ENCODE results near the gene ELFN1.

ELFN1 gene

GRCh38 chr7:1669954-1670893 is at the start of gene ELFN1:
Gene ELFN1 (plus strand): TSS chr7:1670277. CDS start chr7:1744597, 74,320 bp downstream.
- no peak for DNase-seq (ENCODE audit: low read depth, low spot score)

- DNase-seq (ENCODE audit: low read depth, low spot score) = no peak
Observed at GRCh38 chr7:1620835-1621234, 49.2 kb upstream of the ELFN1 start.

- no peak for DNase-seq (ENCODE audit: low read depth, low spot score)
Observed at GRCh38 chr7:1621718-1622117, 48.4 kb upstream of the ELFN1 start.

GRCh38 chr7:1622441-1622840 is 47.6 kb upstream of the ELFN1 start:
- DNase-seq (ENCODE audit: low read depth, low spot score) = no peak

DNA sequence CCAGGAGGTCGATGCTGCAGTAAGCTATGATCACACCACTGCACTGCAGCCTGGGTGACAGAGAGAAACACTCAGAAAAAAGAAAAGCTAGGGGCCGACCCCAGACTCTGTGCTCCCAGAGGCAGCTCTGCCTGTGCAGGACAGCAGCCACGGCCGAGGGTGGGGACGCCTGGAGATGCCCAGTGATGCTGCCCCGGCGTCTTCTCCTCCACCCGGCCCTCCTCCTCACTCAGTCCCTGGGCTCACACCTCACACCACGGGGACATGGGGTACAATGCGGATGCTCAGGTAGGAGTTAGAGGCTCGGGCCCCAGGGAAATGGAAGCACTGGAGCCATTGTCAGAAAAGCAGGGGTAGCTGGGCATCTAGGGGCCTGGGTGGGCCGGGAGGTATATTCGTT is 46.3 kb upstream of the ELFN1 start:
- no peak for DNase-seq (ENCODE audit: low read depth, low spot score)

DNA sequence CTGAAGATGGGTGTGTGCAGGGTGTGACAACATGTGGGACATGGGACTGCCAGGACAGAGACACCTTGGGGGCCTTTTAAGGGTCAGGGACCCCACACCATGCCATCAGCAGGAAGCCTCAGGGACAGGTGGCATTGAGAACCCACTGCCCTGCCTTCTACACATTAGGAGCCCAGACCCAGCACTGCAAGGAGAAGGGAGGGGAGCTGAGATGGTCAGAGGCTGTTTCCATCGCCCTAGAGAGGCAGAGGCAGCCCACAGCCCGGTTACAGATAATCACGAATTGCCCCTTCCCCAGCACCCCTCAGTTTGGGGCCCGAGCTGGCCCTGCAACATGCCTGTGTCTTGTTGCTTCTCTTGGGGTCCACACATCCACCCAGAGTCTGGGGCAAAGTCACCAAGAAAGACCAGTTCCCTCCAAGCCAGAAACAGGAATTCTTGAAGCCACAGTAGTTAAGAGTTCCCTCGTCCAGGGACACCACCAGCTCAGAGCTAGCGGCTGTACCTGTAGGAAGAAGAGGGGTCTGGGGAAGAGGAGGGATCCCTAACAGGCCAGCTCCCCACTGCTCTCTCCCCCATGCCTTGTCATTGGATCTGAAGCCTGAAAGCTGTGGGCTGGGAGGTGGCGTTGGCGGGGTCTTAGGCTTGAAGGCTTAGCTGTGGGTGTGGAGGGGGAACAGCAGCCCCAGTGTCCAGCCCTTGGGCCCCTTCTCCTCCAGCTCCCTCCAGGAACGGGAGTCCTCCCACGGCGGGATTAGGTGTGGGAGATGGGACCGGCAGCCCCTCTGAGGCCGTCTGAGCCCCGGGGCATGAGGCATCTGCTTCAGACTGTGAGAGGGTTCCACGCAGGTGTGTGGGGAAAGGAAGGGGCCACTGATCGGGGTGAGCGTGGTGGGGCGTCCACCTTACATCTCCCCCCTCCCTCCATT is 44.8 kb upstream of the ELFN1 start:
- no peak for DNase-seq (ENCODE audit: low read depth, low spot score)

DNA sequence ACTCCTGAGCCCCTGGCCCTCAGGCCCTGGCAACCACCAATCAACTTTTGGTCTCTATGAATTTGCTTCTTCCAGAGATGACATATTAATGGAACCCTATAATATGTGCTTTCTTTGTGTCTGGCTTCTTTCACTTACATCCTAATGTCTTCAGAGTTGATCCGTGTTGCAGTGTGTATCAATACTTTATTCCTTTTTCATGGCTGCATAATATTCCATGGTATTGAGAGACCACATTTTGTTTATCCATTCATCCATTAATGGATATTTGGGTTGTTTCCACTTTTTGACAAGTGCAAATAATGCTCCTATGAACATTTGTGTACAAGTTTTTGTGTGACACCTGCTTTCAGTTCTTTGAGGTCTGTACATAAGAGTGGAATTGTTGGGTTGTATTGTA is 43.3 kb upstream of the ELFN1 start:
- DNase-seq (ENCODE audit: low read depth, low spot score) = no peak

GRCh38 chr7:1630700-1631336 is 39.3 kb upstream of the ELFN1 start:
- DNase-seq (ENCODE audit: low read depth, low spot score) = no peak

DNA sequence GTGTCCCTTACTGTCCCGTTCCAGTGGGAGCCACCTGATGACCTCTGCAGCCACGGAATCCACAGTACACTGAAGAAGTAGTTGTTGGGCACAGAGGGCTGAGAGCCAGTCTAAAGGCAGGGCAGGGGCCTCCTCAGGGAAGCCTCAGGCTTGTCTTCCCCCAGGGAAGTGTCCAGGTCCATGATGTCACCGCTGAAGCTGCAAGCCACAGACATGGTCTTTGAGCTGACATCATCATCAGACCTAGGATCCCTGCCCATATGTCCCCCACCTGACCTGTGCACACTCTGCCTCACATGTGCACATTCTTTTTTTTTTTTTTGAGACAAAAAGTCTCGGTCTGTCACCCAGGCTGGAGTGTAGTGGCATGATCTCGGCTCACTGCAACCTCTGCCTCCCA is 38.4 kb upstream of the ELFN1 start:
- no peak for DNase-seq (ENCODE audit: low read depth, low spot score)

- DNase-seq (ENCODE audit: low read depth, low spot score) = no peak
Observed at GRCh38 chr7:1632506-1632905, 37.6 kb upstream of the ELFN1 start.

DNA sequence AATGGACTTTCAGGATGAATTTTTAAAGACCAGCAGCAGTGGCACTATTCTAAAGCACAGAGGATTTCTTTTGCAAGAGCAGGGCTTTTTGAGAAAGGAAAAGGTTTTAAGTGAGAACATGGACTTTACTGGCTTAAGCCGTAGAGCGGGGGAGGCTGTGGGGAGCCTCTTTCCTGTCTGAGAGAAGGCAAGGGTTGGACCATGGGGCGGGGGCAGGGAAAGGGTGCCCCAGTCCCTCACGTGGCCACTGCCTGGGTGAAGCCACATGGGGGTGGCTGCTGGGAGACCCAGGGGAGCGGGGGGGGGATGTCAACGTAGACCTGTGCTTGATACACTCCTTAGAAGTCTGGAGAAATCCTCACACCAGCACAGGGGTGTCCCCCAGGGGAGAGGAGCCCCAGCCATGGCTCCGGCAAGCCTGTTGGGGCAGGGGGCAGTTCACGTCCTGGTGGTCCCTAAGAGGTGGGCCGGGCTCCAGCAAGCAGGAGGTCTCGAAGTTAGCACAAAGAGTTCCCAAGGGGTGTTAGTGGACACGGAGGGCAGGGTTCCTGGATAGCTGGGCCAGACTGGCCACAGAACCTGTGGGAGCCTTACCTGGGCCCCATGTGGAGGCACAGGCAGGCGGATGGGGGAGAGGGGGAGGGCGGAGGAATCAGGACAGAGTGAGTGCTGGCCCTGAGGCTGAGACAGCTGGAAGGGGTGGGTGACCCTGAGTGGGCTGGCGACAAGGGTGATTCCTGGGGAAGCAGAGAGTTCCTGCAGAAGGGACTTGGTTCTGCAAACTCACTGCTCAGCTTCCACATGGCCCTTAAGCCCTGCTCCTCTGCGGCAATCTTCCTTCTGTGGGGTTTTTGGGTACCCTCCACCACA is 36.9 kb upstream of the ELFN1 start:
- DNase-seq (ENCODE audit: low read depth, low spot score) = no peak

DNA sequence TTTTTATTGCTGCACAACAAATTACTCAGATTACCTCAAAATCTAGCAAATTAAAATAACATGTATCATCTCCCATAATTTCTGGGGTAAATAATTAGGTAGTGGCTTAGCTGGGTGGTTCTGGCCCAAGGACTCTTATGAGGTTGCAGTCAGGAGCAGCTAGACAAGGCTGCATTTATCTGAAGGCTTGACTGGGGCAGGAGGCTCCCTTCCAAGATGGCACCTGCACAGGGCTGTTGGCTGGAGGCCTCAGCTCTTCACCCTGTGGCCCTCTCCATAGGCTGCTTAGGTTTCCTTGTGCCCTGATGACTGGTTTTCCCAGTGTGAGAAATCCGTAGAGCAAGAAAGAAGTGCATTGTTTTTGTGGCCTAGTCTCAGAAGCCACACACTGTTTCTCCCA is 34.7 kb upstream of the ELFN1 start:
- DNase-seq (ENCODE audit: low read depth, low spot score) = no peak

DNA sequence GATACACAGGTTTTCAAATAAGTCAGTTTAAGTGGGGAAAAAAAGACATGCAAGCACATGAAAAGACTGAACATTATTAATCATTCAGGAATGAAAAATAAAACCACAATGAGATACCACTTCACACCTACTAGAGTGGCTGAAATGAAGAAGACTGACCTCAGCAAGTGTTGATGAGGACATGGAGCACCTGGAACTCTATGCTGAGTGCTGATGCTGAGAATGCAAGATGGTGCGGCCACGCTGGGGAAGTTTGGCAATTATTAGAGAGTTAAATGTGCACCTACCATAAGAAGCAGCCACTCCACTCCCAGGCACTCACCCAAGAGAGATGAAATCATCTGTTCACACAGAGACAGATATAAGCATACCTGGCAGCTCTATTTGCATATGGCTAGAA is 32.9 kb upstream of the ELFN1 start:
- no peak for DNase-seq (ENCODE audit: low read depth, low spot score)

- DNase-seq (ENCODE audit: low read depth, low spot score) = no peak
Observed at GRCh38 chr7:1638215-1638661, 31.8 kb upstream of the ELFN1 start.

DNA sequence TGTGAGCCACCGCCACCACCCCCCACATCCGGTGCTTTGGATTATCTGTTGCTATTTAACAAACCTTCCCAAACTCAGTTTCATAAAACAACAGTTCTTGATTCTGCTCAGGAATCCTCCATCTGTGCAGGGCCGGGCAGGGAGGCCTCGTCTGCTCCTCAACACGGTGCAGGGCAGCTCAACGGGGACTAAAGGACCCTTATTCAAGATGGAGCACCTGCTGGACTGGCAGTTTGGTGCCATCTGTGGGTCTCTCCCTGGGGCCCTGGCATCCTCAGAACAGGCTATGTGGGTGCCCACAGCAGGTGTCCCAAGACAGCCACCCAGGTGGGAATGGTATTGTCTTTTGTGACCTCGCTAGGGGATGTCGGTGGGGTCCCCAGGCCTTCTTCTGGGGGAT is 31.0 kb upstream of the ELFN1 start:
- DNase-seq (ENCODE audit: low read depth, low spot score) = no peak

DNA sequence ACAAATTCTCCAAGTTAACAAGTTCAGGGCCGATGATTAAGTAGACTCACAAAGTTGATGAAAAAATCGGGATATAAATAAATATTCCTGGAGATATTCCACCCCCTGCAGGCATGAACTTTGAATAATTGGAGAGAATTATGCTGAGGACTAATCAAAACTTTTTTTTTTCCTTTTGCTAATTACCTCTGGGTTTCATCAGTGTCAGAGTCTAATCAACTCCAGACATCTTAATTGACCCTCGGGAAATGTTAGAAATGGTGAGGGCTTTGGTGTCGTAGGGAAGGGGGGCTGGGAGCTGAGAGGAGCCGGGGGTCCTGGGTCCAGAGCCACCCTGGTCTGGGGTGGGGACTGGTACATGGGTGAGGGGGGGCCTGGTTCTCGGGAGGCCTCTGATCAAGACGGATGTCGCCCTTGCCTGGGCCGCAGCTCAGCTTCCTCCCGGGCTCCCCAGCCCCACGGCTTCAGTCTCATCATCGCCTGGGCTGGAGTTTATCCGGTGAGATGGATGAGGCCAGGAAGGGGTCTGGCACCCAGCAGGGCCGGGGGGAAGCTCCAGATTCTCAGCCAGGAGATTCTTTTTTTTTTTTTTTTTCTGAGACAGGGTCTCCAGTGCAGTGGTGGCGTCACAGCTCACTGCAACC is 30.4 kb upstream of the ELFN1 start:
- no peak for DNase-seq (ENCODE audit: low read depth, low spot score)

- DNase-seq (ENCODE audit: low read depth, low spot score) = no peak
Observed at GRCh38 chr7:1640376-1641172, 29.5 kb upstream of the ELFN1 start.

DNA sequence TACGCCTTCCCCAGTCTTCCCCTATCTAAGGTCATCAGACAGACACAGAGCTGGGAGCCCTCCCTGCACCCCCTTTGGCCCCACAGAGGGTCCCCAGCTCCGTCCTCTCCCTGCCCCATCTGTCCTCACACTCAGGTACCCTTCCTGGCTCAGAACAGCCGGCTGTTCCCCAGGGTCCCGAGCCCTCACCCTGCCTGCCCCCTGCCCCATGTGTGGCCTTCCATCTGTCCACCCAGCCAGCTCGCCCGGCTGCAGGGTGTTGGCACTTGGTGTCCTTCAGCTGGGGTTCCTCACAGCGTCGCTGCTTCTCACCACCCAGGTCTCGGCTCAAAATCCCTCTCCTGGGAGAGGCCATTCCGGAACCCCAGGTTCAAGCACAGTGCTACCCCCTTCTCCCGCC is 28.9 kb upstream of the ELFN1 start:
- DNase-seq (ENCODE audit: low read depth, low spot score) = no peak

- DNase-seq (ENCODE audit: low read depth, low spot score) = no peak
Observed at GRCh38 chr7:1641661-1642260, 28.3 kb upstream of the ELFN1 start.

All from activated naive CD8-positive, alpha-beta T cell treated with anti-CD3 and anti-CD28 coated beads, Interleukin-2, amount 50 U/mL, for 16 hours (primary cell).